ENCODE results near the gene CPSF3.
A peak's percentile ranks its signal among the peaks of the same experiment; 100 is the strongest.

Gene CPSF3

GRCh38 chr2:9390151-9390850, 33.2 kb upstream of the CPSF3 start:
- Histone ChIP-seq H2AFZ (ENCODE audit: insufficient read depth, low read length, poor library complexity) (no peak overlapping the region), H2AK5ac (ENCODE audit: low read length) (no peak overlapping the region), H3K18ac (ENCODE audit: low read length) (no peak overlapping the region), H4K91ac (ENCODE audit: low read depth, low read length) (peak overlapping the region; percentile 10), H3K4me1 (ENCODE audit: control insufficient read depth in 1 of 2, insufficient read depth in 2 of 2, low read length in 2 of 2) (peaks cover 13 to 15% of the 10 kb centered on the region in 2 experiments), H3K9me3 (ENCODE audit: insufficient read depth, low read depth, low read length) (no peaks in the 10 kb centered on the region), H3K36me3 (ENCODE audit: control insufficient read depth in 1 of 2, insufficient read depth in 2 of 2, low read length in 2 of 2) (peaks cover 38 to 48% of the 10 kb centered on the region in 2 experiments), H3K23ac (ENCODE audit: low read length) (no peak overlapping the region), H2BK5ac (ENCODE audit: low read depth, low read length, poor library complexity) (peak overlapping the region; percentile 10), H2BK12ac (ENCODE audit: low read length) (no peak overlapping the region), H3K79me1 (ENCODE audit: low read length) (peaks cover 5% of the 10 kb centered on the region), H4K12ac (ENCODE audit: low read depth, low read length) (no peak overlapping the region), H3K4me3 (ENCODE audit: low read depth, low read length) (no peak overlapping the region), H3K27ac (ENCODE audit: low read depth, low read length) (no peak overlapping the region), H3K27me3 (ENCODE audit: insufficient read depth, low read length) (no peaks in the 10 kb centered on the region), H3K79me2 (ENCODE audit: control insufficient read depth, insufficient read depth, low read length, poor library complexity) (no peaks in the 10 kb centered on the region), H4K8ac (ENCODE audit: low read depth, low read length) (no peak overlapping the region), H3K14ac (ENCODE audit: low read length) (peak overlapping the region; percentile 23), H2BK120ac (ENCODE audit: insufficient read depth, low read length, poor library complexity) (no peak overlapping the region), H3K9ac (ENCODE audit: low read length) (no peak overlapping the region), H3K4me2 (ENCODE audit: low read length) (no peak overlapping the region), H3K4ac (ENCODE audit: low read depth, low read length) (peak overlapping the region; percentile 21)
- no peak for DNase-seq
- no CpG with 5 or more reads among the region's 7 CpGs for WGBS (ENCODE audit: extremely low coverage, insufficient coverage, insufficient read length)

- H4K8ac ChIP-seq (ENCODE audit: low read depth, low read length): no peak overlapping the region
- no peak overlapping the region for H4K12ac ChIP-seq (ENCODE audit: low read depth, low read length)
- DNase-seq: no peak
- no peak overlapping the region for H3K27ac ChIP-seq (ENCODE audit: low read depth, low read length)
- no peak overlapping the region for H3K23ac ChIP-seq (ENCODE audit: low read length)
- H3K9me3 ChIP-seq (ENCODE audit: insufficient read depth, low read depth, low read length): no peaks in the 10 kb centered on the region
- H2BK5ac ChIP-seq (ENCODE audit: low read depth, low read length, poor library complexity): no peak overlapping the region
- H3K79me1 ChIP-seq (ENCODE audit: low read length): peaks cover 4% of the 10 kb centered on the region
- peaks cover 9 to 11% of the 10 kb centered on the region in 2 experiments for H3K4me1 ChIP-seq (ENCODE audit: control insufficient read depth in 1 of 2, insufficient read depth in 2 of 2, low read length in 2 of 2)
- no peak overlapping the region for H3K14ac ChIP-seq (ENCODE audit: low read length)
- no peaks in the 10 kb centered on the region for H3K27me3 ChIP-seq (ENCODE audit: insufficient read depth, low read length)
- no peak overlapping the region for H4K91ac ChIP-seq (ENCODE audit: low read depth, low read length)
- H2AFZ ChIP-seq (ENCODE audit: insufficient read depth, low read length, poor library complexity): no peak overlapping the region
- no peak overlapping the region for H3K4ac ChIP-seq (ENCODE audit: low read depth, low read length)
- H3K4me2 ChIP-seq (ENCODE audit: low read length): no peak overlapping the region
- H3K36me3 ChIP-seq (ENCODE audit: control insufficient read depth in 1 of 2, insufficient read depth in 2 of 2, low read length in 2 of 2): peaks cover 41 to 47% of the 10 kb centered on the region in 2 experiments
- H2BK120ac ChIP-seq (ENCODE audit: insufficient read depth, low read length, poor library complexity): no peak overlapping the region
- H2BK12ac ChIP-seq (ENCODE audit: low read length): no peak overlapping the region
- H3K4me3 ChIP-seq (ENCODE audit: low read depth, low read length): no peak overlapping the region
- H3K79me2 ChIP-seq (ENCODE audit: control insufficient read depth, insufficient read depth, low read length, poor library complexity): no peaks in the 10 kb centered on the region
- no peak overlapping the region for H2AK5ac ChIP-seq (ENCODE audit: low read length)
- H3K9ac ChIP-seq (ENCODE audit: low read length): no peak overlapping the region
- whole genome bisulfite sequencing (ENCODE audit: extremely low coverage, insufficient coverage, insufficient read length): no CpG with 5 or more reads among the region's 19 CpGs
- no peak overlapping the region for H3K18ac ChIP-seq (ENCODE audit: low read length)
These were observed 32.5 kb upstream of the CPSF3 start for GRCh38 chr2:9390991-9391390.

- Histone ChIP-seq H3K36me3 (ENCODE audit: control insufficient read depth in 1 of 2, insufficient read depth in 2 of 2, low read length in 2 of 2) (peaks cover 46 to 52% of the 10 kb centered on the region in 2 experiments), H3K79me1 (ENCODE audit: low read length) (peaks cover 4% of the 10 kb centered on the region), H3K27ac (ENCODE audit: low read depth, low read length) (no peak overlapping the region), H3K27me3 (ENCODE audit: insufficient read depth, low read length) (no peaks in the 10 kb centered on the region), H2AFZ (ENCODE audit: insufficient read depth, low read length, poor library complexity) (no peak overlapping the region), H3K9ac (ENCODE audit: low read length) (no peak overlapping the region), H3K79me2 (ENCODE audit: control insufficient read depth, insufficient read depth, low read length, poor library complexity) (no peaks in the 10 kb centered on the region), H3K4me3 (ENCODE audit: low read depth, low read length) (no peak overlapping the region), H2BK5ac (ENCODE audit: low read depth, low read length, poor library complexity) (no peak overlapping the region), H3K4ac (ENCODE audit: low read depth, low read length) (no peak overlapping the region), H2BK12ac (ENCODE audit: low read length) (no peak overlapping the region), H4K91ac (ENCODE audit: low read depth, low read length) (no peak overlapping the region), H3K4me1 (ENCODE audit: control insufficient read depth in 1 of 2, insufficient read depth in 2 of 2, low read length in 2 of 2) (peaks cover 5% of the 10 kb centered on the region in 2 experiments), H4K12ac (ENCODE audit: low read depth, low read length) (no peak overlapping the region), H3K14ac (ENCODE audit: low read length) (no peak overlapping the region), H2AK5ac (ENCODE audit: low read length) (no peak overlapping the region), H3K4me2 (ENCODE audit: low read length) (no peak overlapping the region), H2BK120ac (ENCODE audit: insufficient read depth, low read length, poor library complexity) (no peak overlapping the region), H3K9me3 (ENCODE audit: insufficient read depth, low read depth, low read length) (peaks cover 1% of the 10 kb centered on the region), H3K23ac (ENCODE audit: low read length) (no peak overlapping the region), H4K8ac (ENCODE audit: low read depth, low read length) (no peak overlapping the region), H3K18ac (ENCODE audit: low read length) (no peak overlapping the region)
- no CpG with 5 or more reads among the region's 13 CpGs for WGBS (ENCODE audit: extremely low coverage, insufficient coverage, insufficient read length)
- no peak for DNase-seq
These were observed 31.3 kb upstream of the CPSF3 start for GRCh38 chr2:9391961-9392720.

- no peak overlapping the region for H3K4ac ChIP-seq (ENCODE audit: low read depth, low read length)
- no peak overlapping the region for H2BK5ac ChIP-seq (ENCODE audit: low read depth, low read length, poor library complexity)
- H3K27me3 ChIP-seq (ENCODE audit: insufficient read depth, low read length): no peaks in the 10 kb centered on the region
- H4K91ac ChIP-seq (ENCODE audit: low read depth, low read length): no peak overlapping the region
- no peak overlapping the region for H3K4me2 ChIP-seq (ENCODE audit: low read length)
- no peak overlapping the region for H3K18ac ChIP-seq (ENCODE audit: low read length)
- peaks cover 4% of the 10 kb centered on the region for H3K79me1 ChIP-seq (ENCODE audit: low read length)
- H3K9me3 ChIP-seq (ENCODE audit: insufficient read depth, low read depth, low read length): peaks cover 1% of the 10 kb centered on the region
- H3K14ac ChIP-seq (ENCODE audit: low read length): no peak overlapping the region
- H4K8ac ChIP-seq (ENCODE audit: low read depth, low read length): no peak overlapping the region
- H3K36me3 ChIP-seq (ENCODE audit: control insufficient read depth in 1 of 2, insufficient read depth in 2 of 2, low read length in 2 of 2): peaks cover 43 to 52% of the 10 kb centered on the region in 2 experiments
- WGBS (ENCODE audit: extremely low coverage, insufficient coverage, insufficient read length): no CpG with 5 or more reads among the region's 28 CpGs
- H3K27ac ChIP-seq (ENCODE audit: low read depth, low read length): no peak overlapping the region
- H2BK120ac ChIP-seq (ENCODE audit: insufficient read depth, low read length, poor library complexity): no peak overlapping the region
- no peaks in the 10 kb centered on the region for H3K79me2 ChIP-seq (ENCODE audit: control insufficient read depth, insufficient read depth, low read length, poor library complexity)
- no peak overlapping the region for H3K23ac ChIP-seq (ENCODE audit: low read length)
- H2AK5ac ChIP-seq (ENCODE audit: low read length): no peak overlapping the region
- peaks cover 3 to 5% of the 10 kb centered on the region in 2 experiments for H3K4me1 ChIP-seq (ENCODE audit: control insufficient read depth in 1 of 2, insufficient read depth in 2 of 2, low read length in 2 of 2)
- no peak overlapping the region for H3K4me3 ChIP-seq (ENCODE audit: low read depth, low read length)
- H4K12ac ChIP-seq (ENCODE audit: low read depth, low read length): no peak overlapping the region
- peak overlapping the region; percentile 48 for H3K9ac ChIP-seq (ENCODE audit: low read length)
- H2BK12ac ChIP-seq (ENCODE audit: low read length): no peak overlapping the region
- H2AFZ ChIP-seq (ENCODE audit: insufficient read depth, low read length, poor library complexity): no peak overlapping the region
- no peak for DNase-seq
These were observed 30.3 kb upstream of the CPSF3 start for GRCh38 chr2:9392898-9393765.

Measured in trophoblast cell (in vitro differentiated cells and primary cell).